ENCODE measurements around the gene MOCS2.

MOCS2 gene

DNA sequence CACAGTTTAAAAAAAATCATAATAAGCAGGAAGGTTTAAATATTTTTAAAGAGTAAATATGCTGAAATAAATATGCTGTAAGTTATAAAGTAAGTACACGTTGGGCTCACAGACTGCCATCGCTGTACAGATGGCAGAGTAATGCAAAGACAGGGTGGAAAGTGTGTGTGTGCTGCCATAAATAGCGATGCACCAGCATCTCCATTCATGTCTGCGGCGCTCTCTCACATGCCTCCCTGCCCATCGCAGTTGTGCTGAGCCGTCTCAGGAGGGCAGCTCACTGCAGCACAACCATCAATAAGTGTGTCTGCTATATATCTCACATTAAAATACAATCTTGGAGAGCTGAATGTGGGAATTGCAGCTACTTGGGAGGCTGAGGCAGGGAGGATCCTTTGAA lies 14.3 kb downstream of the MOCS2 start:
- H3K4me3 ChIP-seq (ENCODE audit: low read depth, low read length) = no peak overlapping the region
- TF ChIP-seq, protein P1, sequence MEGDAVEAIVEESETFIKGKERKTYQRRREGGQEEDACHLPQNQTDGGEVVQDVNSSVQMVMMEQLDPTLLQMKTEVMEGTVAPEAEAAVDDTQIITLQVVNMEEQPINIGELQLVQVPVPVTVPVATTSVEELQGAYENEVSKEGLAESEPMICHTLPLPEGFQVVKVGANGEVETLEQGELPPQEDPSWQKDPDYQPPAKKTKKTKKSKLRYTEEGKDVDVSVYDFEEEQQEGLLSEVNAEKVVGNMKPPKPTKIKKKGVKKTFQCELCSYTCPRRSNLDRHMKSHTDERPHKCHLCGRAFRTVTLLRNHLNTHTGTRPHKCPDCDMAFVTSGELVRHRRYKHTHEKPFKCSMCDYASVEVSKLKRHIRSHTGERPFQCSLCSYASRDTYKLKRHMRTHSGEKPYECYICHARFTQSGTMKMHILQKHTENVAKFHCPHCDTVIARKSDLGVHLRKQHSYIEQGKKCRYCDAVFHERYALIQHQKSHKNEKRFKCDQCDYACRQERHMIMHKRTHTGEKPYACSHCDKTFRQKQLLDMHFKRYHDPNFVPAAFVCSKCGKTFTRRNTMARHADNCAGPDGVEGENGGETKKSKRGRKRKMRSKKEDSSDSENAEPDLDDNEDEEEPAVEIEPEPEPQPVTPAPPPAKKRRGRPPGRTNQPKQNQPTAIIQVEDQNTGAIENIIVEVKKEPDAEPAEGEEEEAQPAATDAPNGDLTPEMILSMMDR (IDR thresholded peaks at IDR 0.05; ENCODE audit: low read depth, low read length) = no peak

DNA sequence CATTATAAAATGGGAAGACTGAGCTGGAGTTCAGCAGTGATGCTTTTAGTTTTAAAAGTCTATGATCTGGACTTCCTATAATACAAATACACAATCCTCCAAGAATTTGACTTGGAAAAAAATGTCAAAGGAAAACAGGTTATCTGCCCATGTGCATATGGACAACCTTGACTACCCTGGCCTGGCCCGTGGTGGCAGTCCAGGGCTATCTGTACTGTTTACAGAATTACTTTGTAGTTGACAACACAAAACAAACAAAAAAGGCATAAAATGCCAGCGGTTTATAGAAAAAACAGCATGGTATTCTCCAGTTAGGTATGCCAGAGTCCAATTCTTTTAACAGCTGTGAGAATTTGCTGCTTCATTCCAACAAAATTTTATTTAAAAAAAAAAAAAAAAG lies 17.3 kb downstream of the MOCS2 start:
- TF ChIP-seq, protein P1 (IDR thresholded peaks at IDR 0.05; ENCODE audit: low read depth, low read length) = no peak
- no peak overlapping the region for H3K4me3 ChIP-seq (ENCODE audit: low read depth, low read length)

DNA sequence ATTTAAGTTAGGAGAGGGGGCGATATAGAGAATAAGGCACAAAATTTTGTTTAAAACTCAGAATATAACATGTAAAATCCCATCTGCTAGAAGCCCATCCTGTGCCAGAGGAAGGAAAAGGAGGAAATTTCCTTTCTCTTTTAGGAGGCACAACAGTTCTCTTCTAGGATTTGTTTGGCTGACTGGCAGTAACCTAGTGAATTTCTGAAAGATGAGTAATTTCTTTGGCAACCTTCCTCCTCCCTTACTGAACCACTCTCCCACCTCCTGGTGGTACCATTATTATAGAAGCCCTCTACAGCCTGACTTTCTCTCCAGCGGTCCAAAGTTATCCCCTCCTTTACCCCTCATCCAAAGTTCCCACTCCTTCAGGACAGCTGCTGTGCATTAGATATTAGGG lies 18.3 kb downstream of the MOCS2 start:
- TF ChIP-seq, protein P1 (IDR thresholded peaks at IDR 0.05; ENCODE audit: low read depth, low read length) = no peak
- no peak overlapping the region for H3K4me3 ChIP-seq (ENCODE audit: low read depth, low read length)

DNA sequence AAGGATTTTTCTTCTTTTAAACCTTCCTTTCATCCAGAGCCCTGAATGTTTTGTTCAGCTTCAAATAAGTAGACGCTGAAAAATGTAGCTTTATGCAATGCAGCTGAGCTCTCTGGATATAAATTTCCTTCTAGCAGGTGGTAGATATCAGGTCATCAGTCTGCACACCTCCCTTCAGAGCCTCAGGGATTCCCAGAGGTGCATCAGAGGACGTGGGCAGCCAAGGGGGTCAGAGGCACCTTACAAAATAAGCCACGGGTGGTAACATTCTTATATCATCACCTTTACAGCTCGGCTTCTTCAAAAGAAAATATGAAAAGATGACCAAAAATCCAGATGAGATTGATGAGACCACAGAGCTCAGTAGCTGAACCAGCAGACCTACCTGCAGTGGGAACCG lies 19.3 kb downstream of the MOCS2 start:
- TF ChIP-seq, protein P1 (IDR thresholded peaks at IDR 0.05; ENCODE audit: low read depth, low read length) = no peak

DNA sequence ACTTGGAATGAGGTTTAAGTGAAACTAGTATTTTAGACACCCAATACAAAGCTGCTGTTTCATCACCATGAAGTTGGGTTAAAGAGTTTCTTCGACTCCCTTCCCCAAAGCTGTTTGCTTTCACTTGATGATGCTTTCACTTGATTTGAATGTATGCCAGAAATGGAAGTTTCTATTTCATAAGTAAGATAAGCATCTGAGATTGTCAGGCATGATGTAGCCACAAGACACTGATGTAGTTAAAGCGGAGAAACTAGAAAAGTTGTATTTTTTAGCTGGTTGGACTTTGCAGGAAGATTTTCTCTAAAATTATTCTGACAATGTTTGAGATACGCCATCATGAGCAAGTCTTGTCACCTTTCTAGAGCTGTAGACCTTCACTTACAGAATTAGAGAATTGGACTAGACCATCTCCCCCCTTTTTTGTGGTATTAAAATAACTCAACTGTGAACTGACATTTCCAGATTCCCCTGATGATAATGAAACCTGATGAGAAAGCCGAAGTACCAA lies 20.0 kb downstream of the MOCS2 start:
- no peak overlapping the region for H3K4me3 ChIP-seq (ENCODE audit: low read depth, low read length)
- TF ChIP-seq, protein P1 (IDR thresholded peaks at IDR 0.05; ENCODE audit: low read depth, low read length) = no peak

More for the DNA sequence above, 19.3 kb downstream of the MOCS2 start:
- H3K4me3 ChIP-seq (ENCODE audit: low read depth, low read length) = no peak overlapping the region

DNA sequence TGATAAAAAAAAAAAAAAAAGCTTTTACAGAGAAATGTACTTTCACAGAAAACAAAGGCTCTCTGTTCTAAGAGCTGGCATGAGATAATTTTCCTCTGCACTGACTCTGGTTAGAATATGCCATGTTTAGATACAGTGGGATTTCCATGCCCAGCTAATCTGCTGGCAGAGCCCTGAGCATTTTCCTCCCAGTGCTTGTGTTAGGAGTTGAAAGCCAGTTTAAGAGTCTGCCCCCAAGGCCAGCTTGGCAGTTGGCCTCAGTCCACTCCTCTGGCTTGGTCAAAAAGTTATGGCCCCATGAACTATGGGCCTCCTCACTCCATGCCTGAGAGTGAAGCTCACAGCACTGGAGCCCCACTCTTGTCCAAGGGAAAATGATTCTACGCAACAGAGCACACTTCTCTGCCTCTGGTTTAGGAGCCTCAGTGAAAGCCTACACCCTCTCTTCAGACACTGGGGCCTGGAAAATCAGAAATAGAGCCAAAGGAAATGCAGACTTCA lies 21.9 kb downstream of the MOCS2 start:
- TF ChIP-seq, protein P1 (IDR thresholded peaks at IDR 0.05; ENCODE audit: low read depth, low read length) = no peak
- H3K4me3 ChIP-seq (ENCODE audit: low read depth, low read length) = no peak overlapping the region

DNA sequence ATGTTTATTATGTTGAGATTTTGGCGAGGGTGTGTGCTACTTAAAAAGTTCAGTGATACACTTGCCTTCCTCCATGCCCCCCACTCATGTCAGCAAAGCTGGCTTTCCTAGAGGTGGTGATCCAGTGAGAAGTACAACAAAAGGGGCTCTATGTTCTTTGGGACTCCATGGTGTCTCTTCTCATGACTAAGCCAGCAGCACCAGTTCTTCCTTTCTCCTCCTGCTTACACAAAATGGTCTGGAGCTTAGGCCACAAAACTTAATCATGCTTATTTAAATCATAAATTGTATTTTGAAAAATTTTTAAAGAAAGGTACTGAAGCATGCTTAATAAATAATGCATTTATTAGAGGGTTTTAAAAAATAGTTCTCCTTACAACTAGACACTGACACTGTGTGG lies 22.4 kb downstream of the MOCS2 start:
- TF ChIP-seq, protein P1 (IDR thresholded peaks at IDR 0.05; ENCODE audit: low read depth, low read length) = no peak
- H3K4me3 ChIP-seq (ENCODE audit: low read depth, low read length) = no peak overlapping the region

All from WI38 (cell line).